Stimulated activated CD4-positive, alpha-beta T cell treated with anti-CD3 and anti-CD28 coated beads, Interleukin-15, amount 100 ng/mL, for 1 hour (primary cell): ENCODE results near the gene MVP.

Experiments used
- DNase-seq, 2 donors: peaks; one replicate each; pipeline ENCODE4 v3.0.0-alpha.2; 2020; ENCODE audit warnings: low read depth in 1 of 2, low spot score in 1 of 2

The MVP gene

DNA sequence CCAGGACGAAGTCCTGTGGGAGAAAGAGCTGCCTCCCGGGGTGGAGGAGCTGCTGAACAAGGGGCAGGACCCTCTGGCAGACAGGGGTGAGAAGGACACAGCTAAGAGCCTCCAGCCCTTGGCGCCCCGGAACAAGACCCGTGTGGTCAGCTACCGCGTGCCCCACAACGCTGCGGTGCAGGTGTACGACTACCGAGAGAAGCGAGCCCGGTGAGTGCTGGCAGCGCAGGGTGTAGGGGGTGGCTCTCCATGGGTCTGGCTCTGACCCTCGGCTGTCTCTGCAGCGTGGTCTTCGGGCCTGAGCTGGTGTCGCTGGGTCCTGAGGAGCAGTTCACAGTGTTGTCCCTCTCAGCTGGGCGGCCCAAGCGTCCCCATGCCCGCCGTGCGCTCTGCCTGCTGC is 21.4 kb downstream of the MVP start:
- no peak for DNase-seq

DNA sequence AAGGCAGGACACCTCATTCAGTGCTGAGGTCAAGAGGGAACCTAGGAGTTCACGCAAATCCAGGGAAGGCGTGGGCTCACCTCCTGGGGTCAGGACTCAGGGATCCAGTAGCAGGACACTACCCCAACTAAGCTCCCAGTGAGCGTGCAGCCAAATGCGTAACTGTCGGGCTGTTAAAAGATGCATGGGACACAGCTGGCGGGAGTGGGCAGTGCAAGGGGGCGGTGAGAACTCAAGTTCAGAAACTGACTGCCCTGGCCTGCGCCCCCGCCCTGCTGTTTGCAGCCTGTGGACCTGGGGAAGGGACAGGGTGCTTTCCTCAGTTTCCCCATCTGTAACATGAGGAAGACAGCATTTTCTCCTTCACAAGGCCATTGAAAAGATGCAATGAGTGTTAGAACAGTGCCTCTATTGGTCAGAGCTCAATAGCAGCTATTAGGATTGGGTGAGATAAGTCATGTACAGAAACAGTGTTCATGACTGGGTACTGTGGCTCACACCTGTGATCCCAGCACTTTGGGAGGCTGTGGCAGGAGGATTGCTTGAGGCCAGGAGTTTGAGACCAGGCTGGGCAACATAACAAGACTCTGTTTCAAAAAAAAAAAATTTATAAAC is 22.6 kb downstream of the MVP start:
- DNase-seq: no peak

DNA sequence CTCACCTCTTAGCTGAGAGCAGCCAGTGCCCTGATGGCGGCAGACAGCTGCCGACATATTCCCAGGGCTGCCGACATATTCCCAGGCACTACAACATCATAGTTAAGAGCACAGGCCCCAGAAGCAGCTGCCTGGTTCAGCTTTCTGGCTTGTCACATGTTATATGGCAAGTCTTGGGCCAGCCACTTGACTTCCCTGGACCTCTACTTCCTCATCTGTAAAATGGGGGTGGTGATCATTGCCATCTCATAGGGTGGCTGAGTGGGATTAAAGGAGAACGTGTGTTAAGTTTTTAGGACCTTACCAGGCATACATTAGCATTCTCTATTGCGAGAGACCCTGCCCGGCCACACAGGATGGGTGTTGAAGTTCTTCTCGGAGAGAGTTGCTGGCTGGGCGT is 23.7 kb downstream of the MVP start:
- no peak for DNase-seq

DNA sequence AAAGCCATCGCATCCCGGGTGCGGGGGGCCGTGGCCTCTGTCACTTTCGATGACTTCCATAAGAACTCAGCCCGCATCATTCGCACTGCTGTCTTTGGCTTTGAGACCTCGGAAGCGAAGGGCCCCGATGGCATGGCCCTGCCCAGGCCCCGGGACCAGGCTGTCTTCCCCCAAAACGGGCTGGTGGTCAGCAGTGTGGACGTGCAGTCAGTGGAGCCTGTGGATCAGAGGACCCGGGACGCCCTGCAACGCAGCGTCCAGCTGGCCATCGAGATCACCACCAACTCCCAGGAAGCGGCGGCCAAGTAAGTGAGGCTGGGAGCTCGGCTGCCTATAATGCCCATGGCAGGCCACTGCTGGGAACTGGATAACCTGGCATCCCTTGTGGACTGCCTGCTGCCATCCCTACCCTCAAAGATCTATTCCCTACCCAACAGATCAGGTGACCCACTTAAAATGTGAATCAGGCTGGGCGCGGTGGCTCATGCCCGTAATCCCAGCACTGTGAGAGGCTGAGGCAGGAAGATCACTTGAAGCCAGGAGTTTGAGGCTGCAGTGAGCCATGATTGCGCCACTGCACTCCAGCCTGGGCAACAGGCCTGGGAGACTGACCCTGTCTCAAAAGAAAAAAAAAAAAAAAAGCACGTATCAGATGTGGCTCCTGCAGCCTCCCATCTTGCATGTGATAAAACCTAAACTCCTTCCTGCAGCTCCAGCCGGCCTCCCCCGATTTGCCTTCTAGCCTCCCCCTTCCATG is 24.5 kb downstream of the MVP start:
- no peak for DNase-seq

DNA sequence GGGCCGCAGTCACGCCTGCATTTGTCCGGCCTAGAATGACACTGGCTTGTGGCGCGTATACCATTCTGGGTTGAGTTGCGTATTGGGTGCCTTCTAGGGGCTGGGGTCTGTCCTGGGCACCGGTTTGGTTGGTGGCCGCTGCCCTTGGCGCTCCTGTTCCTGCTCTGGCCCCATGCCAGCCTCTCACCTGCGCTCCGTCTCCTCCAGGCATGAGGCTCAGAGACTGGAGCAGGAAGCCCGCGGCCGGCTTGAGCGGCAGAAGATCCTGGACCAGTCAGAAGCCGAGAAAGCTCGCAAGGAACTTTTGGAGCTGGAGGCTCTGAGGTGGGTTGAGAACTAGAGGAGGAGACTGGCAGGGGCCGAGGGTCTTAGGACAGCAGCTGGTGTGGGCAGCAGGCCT is 25.4 kb downstream of the MVP start:
- no peak for DNase-seq

DNA sequence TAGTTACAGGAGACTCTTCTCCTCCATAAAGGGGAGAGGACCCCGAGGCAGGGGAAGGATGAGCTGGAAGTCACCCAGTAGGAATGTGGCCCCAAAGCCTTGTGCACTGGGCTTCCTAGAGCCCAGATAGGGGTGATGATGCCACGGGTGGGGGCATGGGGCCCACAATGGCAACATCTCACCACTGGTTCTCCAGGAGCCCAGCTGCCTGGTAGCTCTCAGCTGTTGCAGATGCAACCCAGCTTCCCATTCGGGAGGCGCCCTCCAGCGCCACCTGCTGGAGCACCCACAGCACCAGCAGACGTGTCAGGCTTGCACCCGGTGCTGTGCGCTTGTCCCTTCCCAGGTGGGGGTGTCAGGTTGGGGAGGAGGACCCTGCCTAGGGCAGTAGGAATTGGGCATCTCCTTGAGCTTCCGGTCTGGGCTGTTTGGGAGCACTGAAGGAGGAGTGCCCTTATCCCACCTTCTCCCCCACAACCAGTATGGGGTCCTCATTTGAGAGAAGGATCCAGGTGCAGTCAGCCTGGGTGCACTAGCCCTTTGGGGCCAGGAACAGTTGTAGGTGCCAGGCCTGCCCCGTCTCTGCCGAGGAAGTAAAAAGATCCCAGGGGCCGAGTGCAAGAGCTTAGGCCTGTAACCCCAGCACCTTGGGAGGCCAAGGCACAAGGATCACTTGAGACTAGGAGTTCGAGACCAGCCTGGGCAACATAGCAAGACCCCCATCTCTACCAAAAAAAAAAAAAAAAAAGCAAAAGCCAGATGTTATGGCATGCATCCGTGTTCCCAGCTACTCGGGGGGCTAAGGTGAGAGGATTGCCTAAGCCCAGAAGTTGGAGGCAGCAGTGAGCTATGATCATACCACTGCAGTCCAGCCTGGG is 28.4 kb downstream of the MVP start:
- peak; percentile 59 to 79 for DNase-seq

DNA sequence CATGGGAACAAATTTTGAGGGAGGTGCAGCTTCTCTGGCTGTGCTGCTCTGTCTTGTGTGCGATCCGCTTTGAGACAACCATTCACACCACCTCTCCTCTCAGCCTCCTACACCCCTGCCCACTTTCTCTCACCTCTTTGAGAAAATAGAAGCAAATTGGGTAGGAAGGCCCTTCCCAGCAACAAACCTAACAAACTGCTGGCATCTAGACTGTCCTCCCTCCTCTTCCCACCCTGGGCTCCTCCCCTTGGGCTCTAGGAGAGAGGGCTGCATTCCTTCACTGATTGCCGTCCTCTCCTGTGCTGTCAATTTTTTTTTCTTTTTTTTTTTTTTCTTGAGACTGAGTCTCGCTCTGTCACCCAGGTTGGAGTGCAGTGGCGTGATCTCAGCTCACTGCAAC is 29.2 kb downstream of the MVP start:
- DNase-seq: no peak

DNA sequence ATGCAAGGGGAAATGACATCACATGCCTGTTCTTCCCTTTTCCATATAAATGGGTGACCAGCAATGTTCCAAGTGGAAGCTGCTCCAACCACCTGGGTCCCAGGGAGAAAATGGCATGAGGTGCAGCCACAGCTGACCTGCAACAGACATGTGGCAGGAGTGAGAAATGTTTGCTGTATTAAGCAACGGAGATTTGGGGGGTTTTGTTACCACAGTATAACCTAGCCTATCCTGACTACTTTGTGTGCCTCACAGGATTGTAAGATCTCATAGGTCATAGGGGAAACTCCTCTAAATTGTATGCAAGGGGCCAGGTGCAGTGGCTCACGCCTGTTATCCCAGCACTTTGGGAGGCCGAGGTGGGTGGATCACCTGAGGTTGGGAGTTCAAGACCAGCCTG is 30.7 kb downstream of the MVP start:
- DNase-seq: no peak

DNA sequence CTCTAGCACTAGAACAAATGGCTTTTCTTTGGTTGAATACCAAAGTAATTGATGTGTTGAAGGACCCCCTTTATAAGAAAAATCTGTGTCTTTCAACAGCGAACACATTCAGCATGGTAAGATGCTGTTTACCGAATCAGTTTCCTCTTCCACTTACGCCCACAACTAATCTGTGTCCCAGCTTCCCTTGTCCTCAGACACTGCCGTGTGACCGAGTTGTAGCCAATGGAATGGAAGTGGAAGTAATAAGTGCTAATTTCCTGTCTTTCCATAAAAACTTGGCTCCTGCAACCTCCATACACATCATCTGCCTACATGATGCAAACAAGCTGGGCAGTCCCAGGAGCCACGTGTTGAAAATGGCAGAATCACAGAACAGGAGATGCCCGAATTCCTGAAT is 32.4 kb downstream of the MVP start:
- DNase-seq: no peak

DNA sequence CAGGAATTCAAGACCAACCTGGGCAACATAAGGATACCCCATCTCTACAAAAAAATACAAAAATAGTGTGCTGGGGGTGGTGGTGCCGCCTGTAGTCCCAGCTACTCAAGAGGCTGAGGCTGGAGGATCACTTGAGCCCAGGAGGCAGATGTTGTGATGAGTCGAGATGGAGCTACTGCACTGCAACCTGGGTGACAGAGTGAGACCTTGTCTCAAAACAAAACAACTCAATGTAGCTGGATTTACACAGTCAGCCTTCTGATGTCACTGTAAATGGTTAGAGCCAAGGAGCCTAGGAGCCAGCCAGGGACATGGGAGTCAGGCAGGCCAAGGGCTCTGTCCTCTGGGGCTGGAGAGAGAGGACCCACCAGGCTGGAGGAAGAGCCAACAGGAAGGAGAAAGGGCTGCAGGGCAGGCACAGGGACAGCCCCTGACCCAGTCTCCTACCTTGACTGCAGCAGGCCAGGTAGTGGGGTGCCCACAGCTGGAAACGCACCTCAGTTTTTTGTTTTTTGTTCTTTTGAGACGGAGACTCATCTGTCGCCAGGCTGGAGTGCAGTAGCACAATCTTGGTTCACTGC is 34.3 kb downstream of the MVP start:
- DNase-seq: no peak

DNA sequence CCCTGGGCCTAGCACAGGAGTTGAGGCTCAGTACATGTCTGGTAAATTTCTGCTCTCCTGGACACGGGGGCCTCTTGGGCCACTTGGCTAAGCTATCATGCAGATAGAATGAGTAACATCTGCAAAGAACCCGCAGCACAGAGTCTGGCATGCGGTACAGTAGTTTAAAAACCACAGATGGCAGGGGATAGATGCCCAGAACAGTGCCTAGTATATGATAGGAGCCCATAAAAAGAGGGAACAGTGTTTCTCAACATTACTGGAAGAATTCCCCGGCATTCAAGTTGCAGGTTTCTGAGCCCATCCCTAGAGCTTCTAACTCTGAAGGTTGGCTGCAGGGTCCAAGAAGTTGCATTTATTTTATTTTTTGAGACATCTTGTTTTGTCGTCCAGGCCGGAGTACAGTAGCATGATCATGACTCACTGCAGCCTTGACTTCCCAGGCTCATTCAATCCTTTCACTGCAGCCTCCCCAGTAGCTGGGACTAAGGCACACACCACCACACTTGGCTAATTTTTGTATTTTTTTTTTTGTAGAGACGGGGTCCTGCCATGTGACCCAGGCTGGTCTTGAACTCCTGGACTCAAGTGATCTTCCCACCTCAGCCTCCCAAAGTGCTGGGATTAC is 37.0 kb downstream of the MVP start:
- DNase-seq: no peak

DNA sequence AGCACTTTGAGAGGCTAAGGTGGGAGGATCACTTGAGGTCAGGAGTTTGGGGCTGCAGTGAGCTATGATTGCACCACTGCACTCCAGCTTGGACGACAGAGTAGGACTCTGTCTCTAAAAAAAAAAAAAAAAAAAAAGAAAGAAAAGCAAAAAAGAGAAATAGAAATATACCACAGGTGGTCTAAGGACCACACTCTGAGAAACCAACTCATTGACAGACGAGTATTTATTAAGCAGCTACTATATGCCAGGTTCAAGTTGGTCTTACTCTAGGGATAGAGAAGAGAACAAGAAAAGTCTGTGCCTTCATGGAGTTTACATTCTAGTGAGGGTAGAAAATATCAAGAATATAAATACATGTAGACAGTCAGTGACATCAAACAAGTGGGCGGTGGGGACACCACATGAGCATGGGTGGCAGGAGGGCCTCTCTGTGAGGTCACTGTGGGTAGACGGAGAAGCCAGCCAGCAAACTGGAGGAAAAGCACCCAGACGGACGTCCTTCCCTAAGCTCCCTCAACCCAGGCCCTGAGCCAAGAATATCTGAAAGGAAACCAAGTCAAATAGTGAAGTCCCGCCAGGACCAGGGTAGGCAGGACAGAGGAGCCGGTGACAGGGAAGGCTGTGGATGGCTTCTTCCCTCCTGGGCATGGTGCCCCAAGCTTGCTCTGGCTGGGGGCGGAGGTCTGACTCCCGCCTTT is 38.0 kb downstream of the MVP start:
- DNase-seq: no peak

DNA sequence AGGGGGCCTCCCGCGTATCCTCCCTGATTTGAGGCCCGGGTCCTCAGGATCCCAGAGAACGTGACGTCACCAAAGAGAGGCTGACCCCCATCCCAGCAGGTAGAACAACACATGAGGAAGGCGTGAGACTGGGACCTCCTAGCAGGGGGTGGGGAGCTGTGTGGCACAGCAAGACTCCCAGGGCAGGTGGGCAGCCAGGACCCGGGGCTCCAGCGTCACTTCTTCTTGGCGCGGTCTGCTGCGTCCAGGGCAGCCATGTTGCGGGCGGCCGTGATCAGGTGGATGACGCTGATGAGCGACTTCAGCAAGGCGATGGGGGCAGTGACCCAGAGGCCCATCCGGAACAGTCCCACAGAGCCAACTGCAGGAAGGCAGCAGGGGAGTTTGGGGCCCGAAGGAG is 38.7 kb downstream of the MVP start:
- DNase-seq: no peak

DNA sequence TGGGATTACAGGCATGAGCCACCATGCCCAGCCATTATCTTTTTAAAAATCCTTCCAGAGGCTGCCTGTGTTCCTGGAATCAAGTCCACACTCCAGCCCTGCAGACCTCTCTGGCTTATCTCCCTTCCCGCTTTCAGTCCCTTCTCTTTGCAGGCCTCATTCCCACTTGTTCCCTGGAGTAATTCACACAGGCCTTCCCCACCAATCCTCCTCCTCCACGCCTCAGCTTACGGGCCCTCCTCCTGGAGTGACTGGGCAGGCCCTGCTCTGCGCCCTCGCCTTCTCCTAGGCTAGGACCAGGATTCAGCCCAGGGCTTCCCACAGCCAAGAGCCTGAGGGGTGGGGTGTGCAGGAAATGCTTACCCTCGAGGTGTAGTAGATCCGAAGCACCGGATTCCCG is 40.0 kb downstream of the MVP start:
- no peak for DNase-seq

DNA sequence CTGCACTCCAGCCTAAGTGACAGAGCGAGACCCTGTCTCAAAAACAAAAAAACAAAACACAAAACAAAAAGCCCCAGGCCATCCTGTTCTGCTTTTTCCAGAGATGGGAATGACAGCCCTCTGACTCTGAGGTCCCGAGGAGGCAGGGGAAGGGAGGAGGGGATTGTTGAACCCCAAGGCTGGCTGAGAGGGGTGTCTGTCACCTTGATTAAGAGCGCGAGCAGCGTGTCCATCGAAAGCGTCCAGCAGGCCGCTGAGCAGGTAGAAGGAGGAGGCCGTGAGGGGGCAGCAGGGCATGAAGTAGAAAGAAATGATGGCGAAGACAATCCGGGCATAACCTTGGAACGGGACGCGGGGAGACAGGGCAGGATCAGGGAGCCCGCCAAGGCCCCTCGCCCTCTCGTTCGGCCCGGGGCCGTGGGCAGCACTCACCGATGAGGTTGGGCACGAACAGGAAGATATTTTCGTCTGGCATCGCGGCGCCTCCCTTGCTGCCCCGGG is 42.2 kb downstream of the MVP start:
- DNase-seq: no peak

DNA sequence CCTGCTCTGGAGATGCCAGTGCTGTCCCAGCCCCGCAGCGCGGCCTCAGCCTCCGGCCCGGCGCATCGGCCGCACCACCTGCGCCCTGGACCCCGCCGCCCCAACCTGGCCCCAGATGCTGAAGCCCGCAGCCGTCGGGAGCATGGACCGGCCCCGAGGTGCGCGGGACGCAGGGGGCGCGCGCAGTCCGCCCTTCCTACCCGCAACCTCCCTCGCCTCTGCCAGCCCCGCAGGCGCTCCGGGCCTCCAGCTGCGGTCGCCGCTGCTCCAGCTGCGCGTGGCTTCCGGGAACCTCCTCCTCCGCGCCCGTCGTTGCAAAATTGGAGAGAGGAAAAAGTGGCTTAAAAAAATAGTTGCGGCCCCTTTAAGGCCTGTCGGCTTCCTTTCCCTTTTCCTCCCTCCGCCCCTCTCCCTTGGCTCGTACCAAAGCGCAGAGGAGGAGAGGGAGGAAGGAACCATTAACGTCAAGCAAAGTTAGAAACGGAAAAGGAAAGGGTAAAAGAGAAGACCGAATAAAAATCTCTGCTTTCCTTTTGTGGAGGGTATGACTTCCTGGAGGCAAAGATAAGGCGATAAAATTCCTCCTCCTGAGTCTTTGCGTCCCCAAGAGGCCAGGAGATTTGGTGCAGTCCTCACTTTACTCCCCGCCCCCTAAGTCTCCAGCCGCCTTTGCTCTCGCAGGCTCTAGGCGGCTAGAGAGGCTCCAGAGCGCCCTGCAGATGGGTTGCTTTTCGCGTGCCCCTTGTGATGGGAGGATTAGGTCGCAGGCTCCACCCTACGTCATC is 42.8 kb downstream of the MVP start, which contains the start of gene CDIPT:
Gene CDIPT, minus strand, starts transcription at position 343 of the 785 bp plus-strand sequence. CDS start 369 bp downstream, outside the sequence.
- DNase-seq: peak; percentile 84 to 85

DNA sequence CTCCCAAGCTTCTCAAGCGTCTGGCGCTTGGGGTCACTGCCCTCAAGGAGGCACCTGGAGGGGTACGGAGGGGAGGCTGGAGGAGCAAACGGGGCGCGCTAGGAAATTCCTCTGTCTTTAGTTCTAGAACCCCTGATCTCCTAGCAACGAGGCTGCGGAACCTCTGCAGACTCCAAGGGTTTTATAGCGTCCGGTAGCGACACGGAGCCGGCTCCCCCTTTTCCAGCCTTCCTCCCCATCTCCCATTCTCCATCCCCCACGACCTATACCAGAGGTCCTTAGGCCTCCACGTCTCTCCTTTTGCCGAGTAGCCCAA is 43.4 kb downstream of the MVP start:
- DNase-seq: no peak

DNA sequence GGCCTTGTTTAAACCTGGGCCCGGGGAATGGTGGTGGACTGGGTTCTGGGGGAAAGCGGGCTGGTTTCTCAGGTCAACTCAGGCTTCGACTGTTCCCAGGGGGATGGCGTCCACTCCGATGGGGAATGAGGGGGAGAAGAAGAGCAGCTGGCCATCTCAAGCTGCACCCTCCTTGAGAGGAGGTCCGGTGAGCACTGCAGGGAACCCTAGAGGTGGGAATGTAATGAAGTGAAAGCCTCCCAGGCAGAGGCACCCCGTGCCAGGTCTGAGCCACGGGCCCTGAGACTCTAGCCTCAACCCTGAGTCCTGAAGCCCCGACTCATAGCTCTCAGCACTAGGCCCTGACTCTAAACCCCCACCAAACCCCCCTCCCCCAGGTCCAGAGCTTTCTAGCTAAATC is 43.9 kb downstream of the MVP start:
- DNase-seq: no peak

DNA sequence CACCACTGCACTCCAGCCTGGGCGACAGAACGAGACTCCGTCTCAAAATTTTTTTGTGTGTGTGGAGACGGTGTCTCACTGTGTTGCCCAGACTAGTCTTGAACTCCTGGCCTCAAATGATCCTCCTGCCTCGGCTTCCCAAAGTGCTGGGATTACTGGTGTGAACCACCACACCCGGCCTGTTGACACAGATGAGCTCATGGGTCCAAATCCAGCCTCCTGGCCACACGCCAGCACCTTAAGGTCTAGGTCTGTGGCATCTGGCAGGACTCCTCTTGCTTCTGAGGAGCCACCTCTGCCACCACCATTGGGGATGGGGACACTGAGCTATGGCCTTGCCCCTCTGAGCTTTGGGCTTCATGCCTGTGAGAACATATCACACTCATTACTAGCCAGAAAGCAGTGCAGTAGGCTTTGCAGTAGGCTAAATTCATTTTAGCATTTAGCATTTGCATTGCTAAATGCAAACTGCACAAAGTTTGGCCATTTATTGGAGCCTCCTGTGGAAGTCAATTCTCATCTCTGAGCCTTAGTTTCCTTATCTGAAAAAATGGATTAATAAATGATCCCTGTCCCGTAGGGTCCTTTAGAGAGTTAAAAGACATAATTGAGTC is 48.2 kb downstream of the MVP start:
- DNase-seq: no peak
